ENCODE results near the gene AQP6.
A peak's percentile ranks its signal among the peaks of the same experiment; 100 is the strongest.

The AQP6 gene

GRCh38 chr12:49978125-49978524, 5.4 kb downstream of the AQP6 start:
- no peak overlapping the region for H3K4me2 ChIP-seq (ENCODE audit: low read length, poor library complexity, severe bottlenecking)
- no peak overlapping the region for H3K4ac ChIP-seq (ENCODE audit: low read depth in 1 of 2, low read length in 2 of 2)
- DNase-seq: no peak
- H2BK120ac ChIP-seq (ENCODE audit: low read depth, low read length): no peak overlapping the region
- H2AFZ ChIP-seq (ENCODE audit: low read depth, low read length): no peak overlapping the region
- H2BK15ac ChIP-seq (ENCODE audit: low read depth, poor library complexity, severe bottlenecking): no peak overlapping the region
- peaks cover 0 to 16% of the 10 kb centered on the region in 2 experiments for H3K27me3 ChIP-seq (ENCODE audit: control insufficient read depth in 1 of 2, insufficient read depth in 1 of 2, low read length in 2 of 2)
- H2AK5ac ChIP-seq (ENCODE audit: low read length, severe bottlenecking): no peak overlapping the region
- no peak overlapping the region for H3K23ac ChIP-seq (ENCODE audit: low read length in 2 of 2)
- H3K18ac ChIP-seq (ENCODE audit: low read depth in 1 of 2, low read length in 2 of 2): no peak overlapping the region
- no peak overlapping the region for H3K14ac ChIP-seq (ENCODE audit: low read length in 2 of 2)
- H2BK12ac ChIP-seq (ENCODE audit: low read length in 2 of 2): no peak overlapping the region
- 62% methylated on average over 3 of the region's 4 CpGs for WGBS
- no peak overlapping the region for H3K9ac ChIP-seq (ENCODE audit: low read length)
- H3K9me3 ChIP-seq (ENCODE audit: control insufficient read depth, low read length): no peaks in the 10 kb centered on the region
- H3K79me1 ChIP-seq (replicated peaks; ENCODE audit: low read length, poor library complexity, severe bottlenecking): no peaks in the 10 kb centered on the region
- H3K4me1 ChIP-seq (ENCODE audit: control insufficient read depth, insufficient read depth, low read depth, low read length): peaks cover 15% of the 10 kb centered on the region
- H3K27ac ChIP-seq (ENCODE audit: low read length, poor library complexity, severe bottlenecking): no peak overlapping the region
- no peak overlapping the region for H4K8ac ChIP-seq (ENCODE audit: low read length)
- no peak overlapping the region for H3K4me3 ChIP-seq (ENCODE audit: insufficient read depth in 1 of 2, low read depth in 1 of 2, low read length in 2 of 2)
- no peaks in the 10 kb centered on the region for H3K36me3 ChIP-seq (ENCODE audit: control insufficient read depth in 1 of 2, insufficient read depth in 2 of 2, low read depth in 1 of 2, low read length in 2 of 2)
- H4K91ac ChIP-seq (ENCODE audit: low read length): no peak overlapping the region
- H2BK5ac ChIP-seq (ENCODE audit: low read depth, low read length, poor library complexity, severe bottlenecking): no peak overlapping the region

GRCh38 chr12:49979016-49979586, 6.4 kb downstream of the AQP6 start:
- H2BK5ac ChIP-seq (ENCODE audit: low read depth, low read length, poor library complexity, severe bottlenecking): no peak overlapping the region
- H4K8ac ChIP-seq (ENCODE audit: low read length): no peak overlapping the region
- H3K27ac ChIP-seq (ENCODE audit: low read length, poor library complexity, severe bottlenecking): no peak overlapping the region
- no peak overlapping the region for H2BK12ac ChIP-seq (ENCODE audit: low read length in 2 of 2)
- DNase-seq: no peak
- H2BK15ac ChIP-seq (ENCODE audit: low read depth, poor library complexity, severe bottlenecking): no peak overlapping the region
- H3K9me3 ChIP-seq (ENCODE audit: control insufficient read depth, low read length): no peaks in the 10 kb centered on the region
- H3K4me2 ChIP-seq (ENCODE audit: low read length, poor library complexity, severe bottlenecking): no peak overlapping the region
- H3K36me3 ChIP-seq (ENCODE audit: control insufficient read depth in 1 of 2, insufficient read depth in 2 of 2, low read depth in 1 of 2, low read length in 2 of 2): no peaks in the 10 kb centered on the region
- H3K4me1 ChIP-seq (ENCODE audit: control insufficient read depth, insufficient read depth, low read depth, low read length): peaks cover 20% of the 10 kb centered on the region
- no peak overlapping the region for H3K18ac ChIP-seq (ENCODE audit: low read depth in 1 of 2, low read length in 2 of 2)
- H3K4me3 ChIP-seq (ENCODE audit: insufficient read depth in 1 of 2, low read depth in 1 of 2, low read length in 2 of 2): no peak overlapping the region
- H3K14ac ChIP-seq (ENCODE audit: low read length in 2 of 2): no peak overlapping the region
- no peaks in the 10 kb centered on the region for H3K79me1 ChIP-seq (replicated peaks; ENCODE audit: low read length, poor library complexity, severe bottlenecking)
- WGBS: 88% methylated on average over 9 of the region's 10 CpGs
- no peak overlapping the region for H3K9ac ChIP-seq (ENCODE audit: low read length)
- H3K23ac ChIP-seq (ENCODE audit: low read length in 2 of 2): no peak overlapping the region
- no peak overlapping the region for H3K4ac ChIP-seq (ENCODE audit: low read depth in 1 of 2, low read length in 2 of 2)
- H2BK120ac ChIP-seq (ENCODE audit: low read depth, low read length): no peak overlapping the region
- H4K91ac ChIP-seq (ENCODE audit: low read length): no peak overlapping the region
- no peak overlapping the region for H2AFZ ChIP-seq (ENCODE audit: low read depth, low read length)
- peak overlapping the region; percentile 26 for H2AK5ac ChIP-seq (ENCODE audit: low read length, severe bottlenecking)
- H3K27me3 ChIP-seq (ENCODE audit: control insufficient read depth in 1 of 2, insufficient read depth in 1 of 2, low read length in 2 of 2): peaks cover 0 to 8% of the 10 kb centered on the region in 2 experiments

GRCh38 chr12:49979791-49980190, 7.0 kb downstream of the AQP6 start:
- no peak overlapping the region for H2AK5ac ChIP-seq (ENCODE audit: low read length, severe bottlenecking)
- H3K18ac ChIP-seq (ENCODE audit: low read depth in 1 of 2, low read length in 2 of 2): no peak overlapping the region
- H3K4me3 ChIP-seq (ENCODE audit: insufficient read depth in 1 of 2, low read depth in 1 of 2, low read length in 2 of 2): no peak overlapping the region
- H2BK5ac ChIP-seq (ENCODE audit: low read depth, low read length, poor library complexity, severe bottlenecking): no peak overlapping the region
- no peak for DNase-seq
- H3K27me3 ChIP-seq (ENCODE audit: control insufficient read depth in 1 of 2, insufficient read depth in 1 of 2, low read length in 2 of 2): peaks cover 0 to 8% of the 10 kb centered on the region in 2 experiments
- no peak overlapping the region for H2BK15ac ChIP-seq (ENCODE audit: low read depth, poor library complexity, severe bottlenecking)
- H3K23ac ChIP-seq (ENCODE audit: low read length in 2 of 2): no peak overlapping the region
- no peak overlapping the region for H3K9ac ChIP-seq (ENCODE audit: low read length)
- no peak overlapping the region for H2BK120ac ChIP-seq (ENCODE audit: low read depth, low read length)
- H3K4ac ChIP-seq (ENCODE audit: low read depth in 1 of 2, low read length in 2 of 2): no peak overlapping the region
- H3K36me3 ChIP-seq (ENCODE audit: control insufficient read depth in 1 of 2, insufficient read depth in 2 of 2, low read depth in 1 of 2, low read length in 2 of 2): no peaks in the 10 kb centered on the region
- no peak overlapping the region for H4K8ac ChIP-seq (ENCODE audit: low read length)
- peaks cover 25% of the 10 kb centered on the region for H3K4me1 ChIP-seq (ENCODE audit: control insufficient read depth, insufficient read depth, low read depth, low read length)
- H2AFZ ChIP-seq (ENCODE audit: low read depth, low read length): no peak overlapping the region
- H3K4me2 ChIP-seq (ENCODE audit: low read length, poor library complexity, severe bottlenecking): no peak overlapping the region
- H4K91ac ChIP-seq (ENCODE audit: low read length): no peak overlapping the region
- no peaks in the 10 kb centered on the region for H3K9me3 ChIP-seq (ENCODE audit: control insufficient read depth, low read length)
- H3K79me1 ChIP-seq (replicated peaks; ENCODE audit: low read length, poor library complexity, severe bottlenecking): no peaks in the 10 kb centered on the region
- WGBS: 100% methylated on average over 2 of the region's 3 CpGs
- H3K14ac ChIP-seq (ENCODE audit: low read length in 2 of 2): no peak overlapping the region
- H2BK12ac ChIP-seq (ENCODE audit: low read length in 2 of 2): no peak overlapping the region
- no peak overlapping the region for H3K27ac ChIP-seq (ENCODE audit: low read length, poor library complexity, severe bottlenecking)

DNA sequence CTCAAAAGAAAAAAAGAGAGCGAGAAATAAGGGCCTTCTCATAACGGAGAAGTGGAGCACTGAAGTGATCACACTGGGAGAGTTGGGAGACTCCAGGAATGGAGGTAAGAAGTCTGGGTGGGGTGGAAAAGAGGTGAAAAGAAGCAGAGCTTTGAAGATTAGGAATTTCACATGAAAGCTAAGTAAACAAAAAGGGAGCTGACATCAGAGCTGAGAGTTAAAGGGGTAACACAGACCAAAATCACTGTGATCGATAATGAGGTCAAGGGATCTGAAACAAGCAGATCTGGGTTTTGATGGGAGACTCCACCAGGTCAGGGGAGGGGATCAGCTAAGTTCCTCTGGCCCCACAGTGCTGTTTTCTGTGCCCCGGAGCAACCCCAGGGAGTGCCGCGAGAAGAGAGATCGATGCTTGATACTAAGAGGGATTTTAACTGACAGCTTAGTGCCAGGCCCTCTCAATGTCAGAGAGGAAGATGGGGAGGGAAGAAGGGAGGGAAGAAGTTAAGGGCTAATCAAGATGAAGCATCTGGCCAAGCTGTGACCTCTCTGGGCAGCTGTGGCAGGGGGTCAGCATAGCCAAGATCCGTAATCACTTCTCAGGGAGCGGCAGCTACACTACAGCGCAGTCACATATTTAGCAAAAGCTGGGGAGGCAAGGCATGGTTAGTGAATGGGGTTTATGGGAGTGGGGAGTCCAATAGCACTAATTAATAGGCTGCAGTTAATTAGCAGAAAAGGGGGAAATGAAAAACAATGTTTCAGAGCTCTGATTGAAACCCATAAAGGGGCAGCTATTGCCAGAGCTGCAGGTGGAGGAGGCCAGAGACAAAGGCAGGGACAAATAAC, 8.0 kb downstream of the AQP6 start:
- Histone ChIP-seq H2BK15ac (ENCODE audit: low read depth, poor library complexity, severe bottlenecking) (peak overlapping the region; percentile 0), H2BK120ac (ENCODE audit: low read depth, low read length) (no peak overlapping the region), H3K27ac (ENCODE audit: low read length, poor library complexity, severe bottlenecking) (peak overlapping the region; percentile 72), H2AK5ac (ENCODE audit: low read length, severe bottlenecking) (peak overlapping the region; percentile 72), H3K18ac (ENCODE audit: low read depth in 1 of 2, low read length in 2 of 2) (no peak overlapping the region), H3K23ac (ENCODE audit: low read length in 2 of 2) (no peak overlapping the region), H4K91ac (ENCODE audit: low read length) (no peak overlapping the region), H3K4ac (ENCODE audit: low read depth in 1 of 2, low read length in 2 of 2) (no peak overlapping the region), H3K9ac (ENCODE audit: low read length) (no peak overlapping the region), H3K4me2 (ENCODE audit: low read length, poor library complexity, severe bottlenecking) (no peak overlapping the region), H2AFZ (ENCODE audit: low read depth, low read length) (no peak overlapping the region), H3K79me1 (replicated peaks; ENCODE audit: low read length, poor library complexity, severe bottlenecking) (no peaks in the 10 kb centered on the region), H2BK5ac (ENCODE audit: low read depth, low read length, poor library complexity, severe bottlenecking) (no peak overlapping the region), H3K14ac (ENCODE audit: low read length in 2 of 2) (no peak overlapping the region), H3K9me3 (ENCODE audit: control insufficient read depth, low read length) (no peaks in the 10 kb centered on the region), H3K36me3 (ENCODE audit: control insufficient read depth in 1 of 2, insufficient read depth in 2 of 2, low read depth in 1 of 2, low read length in 2 of 2) (no peaks in the 10 kb centered on the region), H2BK12ac (ENCODE audit: low read length in 2 of 2) (no peak overlapping the region), H3K4me1 (ENCODE audit: control insufficient read depth, insufficient read depth, low read depth, low read length) (peaks cover 27% of the 10 kb centered on the region), H3K27me3 (ENCODE audit: control insufficient read depth in 1 of 2, insufficient read depth in 1 of 2, low read length in 2 of 2) (peaks cover 0 to 5% of the 10 kb centered on the region in 2 experiments), H3K4me3 (ENCODE audit: insufficient read depth in 1 of 2, low read depth in 1 of 2, low read length in 2 of 2) (no peak overlapping the region), H4K8ac (ENCODE audit: low read length) (no peak overlapping the region)
- WGBS: 70% methylated on average over 10 of the region's 10 CpGs
- no peak for DNase-seq

Measured in mesenchymal stem cell (in vitro differentiated cells and primary cell).